Mesothelial cell of epicardium (in vitro differentiated cells): ENCODE measurements around the gene ZNRF3. TPM values are rescaled to one million over a fixed set of nuclear protein-coding genes. Genes with fewer than 3 reads are reported as not detected.
"Not testable (repeated sequence)": the region's sequence is repeated elsewhere in the genome, so short reads cannot be mapped to it uniquely, and the experiment has no call there.

Experiments used
- DNase-seq, 2 experiments: peaks; one replicate each; pipeline ENCODE4 v3.0.0; 2021; ENCODE audit warnings: low spot score in 2 of 2; ENCODE audit not compliant: unreplicated experiment in 2 of 2
- H3K27ac Mint-ChIP-seq: 2 replicates; pipeline ENCODE4 v1.8.0; 2021; ENCODE audit warnings: mixed read lengths
- H3K27me3 Mint-ChIP-seq: 2 replicates; pipeline ENCODE4 v1.8.0; 2021; ENCODE audit warnings: low read depth, mixed read lengths
- H3K36me3 Mint-ChIP-seq: 2 replicates; pipeline ENCODE4 v1.8.0; 2021; ENCODE audit warnings: mixed read lengths
- H3K4me1 Mint-ChIP-seq: 2 replicates; pipeline ENCODE4 v1.8.0; 2021; ENCODE audit warnings: mixed read lengths
- H3K4me3 Mint-ChIP-seq: 2 replicates; pipeline ENCODE4 v1.8.0; 2021; ENCODE audit warnings: mild to moderate bottlenecking, moderate library complexity, mixed read lengths
- H3K9me3 Mint-ChIP-seq: 2 replicates; pipeline ENCODE4 v1.8.0; 2021; ENCODE audit warnings: mixed read lengths
- CTCF ChIP-seq: fragments of 200-600 bp; sonication (generic); IDR thresholded peaks from one replicate; pipeline ENCODE4 v1.5.0; 2021; ENCODE audit warnings: antibody characterized with exemption; ENCODE audit not compliant: unreplicated experiment
- total RNA-seq: library from RNA; stranded (reverse); gene quantifications from 3 replicates; pipeline ENCODE4 v1.2.1, GENCODE V29; 2021

The ZNRF3 gene
- total RNA-seq, 1 donor from 2014 or later, result 37.3 TPM

- Mint-ChIP-seq H3K4me1 (peaks cover 51% of the 10 kb centered on the region), H3K27me3 (no peaks in the 10 kb centered on the region)
- TF ChIP-seq CTCF, result no peak
These were observed 196.0 kb downstream of the ZNRF3 start for GRCh38 chr22:29079218-29079901.

GRCh38 chr22:29080106-29080975 is 197.0 kb downstream of the ZNRF3 start:
- no peak overlapping the region for H3K4me3 Mint-ChIP-seq
- no peak for DNase-seq
- peaks cover 51% of the 10 kb centered on the region for H3K4me1 Mint-ChIP-seq
- no peaks in the 10 kb centered on the region for H3K36me3 Mint-ChIP-seq
- no peak for TF ChIP-seq CTCF
- no peaks in the 10 kb centered on the region for H3K27me3 Mint-ChIP-seq
- peak overlapping the region; percentile 26 for H3K27ac Mint-ChIP-seq
- no peaks in the 10 kb centered on the region for H3K9me3 Mint-ChIP-seq

More at GRCh38 chr22:29079218-29079901, 196.0 kb downstream of the ZNRF3 start:
- Mint-ChIP-seq H3K9me3 (no peaks in the 10 kb centered on the region), H3K27ac (peak overlapping the region; percentile 84), H3K36me3 (no peaks in the 10 kb centered on the region), H3K4me3 (no peak overlapping the region)
- no peak for DNase-seq

GRCh38 chr22:29081517-29082236 is 198.3 kb downstream of the ZNRF3 start:
- H3K27me3 Mint-ChIP-seq, result no peaks in the 10 kb centered on the region
- no peaks in the 10 kb centered on the region for H3K9me3 Mint-ChIP-seq
- no peak for TF ChIP-seq CTCF
- no peaks in the 10 kb centered on the region for H3K36me3 Mint-ChIP-seq
- H3K27ac Mint-ChIP-seq, result peak overlapping the region; percentile 45
- peaks cover 49% of the 10 kb centered on the region for H3K4me1 Mint-ChIP-seq
- H3K4me3 Mint-ChIP-seq, result no peak overlapping the region
- no peak for DNase-seq

GRCh38 chr22:29082826-29083545 is 199.6 kb downstream of the ZNRF3 start:
- no peaks in the 10 kb centered on the region for H3K36me3 Mint-ChIP-seq
- H3K4me3 Mint-ChIP-seq, result no peak overlapping the region
- H3K9me3 Mint-ChIP-seq, result no peaks in the 10 kb centered on the region
- DNase-seq, result no peak
- no peaks in the 10 kb centered on the region for H3K27me3 Mint-ChIP-seq
- H3K4me1 Mint-ChIP-seq, result peaks cover 49% of the 10 kb centered on the region
- no peak for TF ChIP-seq CTCF
- peak overlapping the region; percentile 53 for H3K27ac Mint-ChIP-seq

GRCh38 chr22:29083576-29083932 is 200.2 kb downstream of the ZNRF3 start:
- Mint-ChIP-seq H3K27ac (peak overlapping the region; percentile 56), H3K4me1 (peaks cover 46% of the 10 kb centered on the region)
- H3K4me3 Mint-ChIP-seq, H3K9me3 Mint-ChIP-seq, H3K27me3 Mint-ChIP-seq, H3K36me3 Mint-ChIP-seq, DNase-seq: not testable (repeated sequence)
